Subcutaneous adipose tissue (tissue), 4 donors: ENCODE measurements around the gene UROS. TPM values are rescaled to one million over a fixed set of nuclear protein-coding genes. Genes with fewer than 3 reads are reported as not detected.

ENCODE experiments used
- total RNA-seq, 4 donors: library from RNA; depleted of rRNA; stranded (reverse); fragments of >200 nt; gene quantifications; one replicate each; pipeline ENCODE4 v1.1.0, GENCODE V29; 2016
- TF ChIP-seq, protein P1 (sequence below): fragments of 450-650 bp; IDR thresholded peaks from one replicate; pipeline ENCODE4 v1.5.1; 2016; ENCODE audit warnings: low read depth, mild to moderate bottlenecking, control low read depth, antibody characterized with exemption, moderate library complexity

UROS gene
- total RNA-seq, 4 donors from 2014 or later: 26.2 to 48.8 (median 46.6) TPM

DNA sequence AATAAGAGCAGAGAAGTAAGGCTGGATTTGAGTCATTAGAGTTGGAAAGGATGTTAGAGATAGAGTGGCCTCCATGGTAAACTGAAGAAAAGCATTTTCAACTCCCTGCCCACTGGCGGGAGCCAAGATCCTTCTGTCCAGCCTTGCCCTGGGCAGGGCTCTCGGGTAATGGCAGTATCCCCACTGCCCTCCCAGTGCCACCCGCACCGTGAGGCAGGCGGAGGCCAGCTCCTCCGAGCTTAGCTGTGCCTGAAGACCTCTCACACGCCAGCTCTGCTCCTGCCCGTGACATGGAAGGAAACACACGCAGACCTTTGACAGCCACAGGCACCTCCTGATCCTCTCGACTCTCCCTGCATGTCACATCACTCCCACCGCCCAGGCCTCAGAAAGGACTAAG, 22.6 kb upstream of the UROS start:
- TF ChIP-seq, protein P1, sequence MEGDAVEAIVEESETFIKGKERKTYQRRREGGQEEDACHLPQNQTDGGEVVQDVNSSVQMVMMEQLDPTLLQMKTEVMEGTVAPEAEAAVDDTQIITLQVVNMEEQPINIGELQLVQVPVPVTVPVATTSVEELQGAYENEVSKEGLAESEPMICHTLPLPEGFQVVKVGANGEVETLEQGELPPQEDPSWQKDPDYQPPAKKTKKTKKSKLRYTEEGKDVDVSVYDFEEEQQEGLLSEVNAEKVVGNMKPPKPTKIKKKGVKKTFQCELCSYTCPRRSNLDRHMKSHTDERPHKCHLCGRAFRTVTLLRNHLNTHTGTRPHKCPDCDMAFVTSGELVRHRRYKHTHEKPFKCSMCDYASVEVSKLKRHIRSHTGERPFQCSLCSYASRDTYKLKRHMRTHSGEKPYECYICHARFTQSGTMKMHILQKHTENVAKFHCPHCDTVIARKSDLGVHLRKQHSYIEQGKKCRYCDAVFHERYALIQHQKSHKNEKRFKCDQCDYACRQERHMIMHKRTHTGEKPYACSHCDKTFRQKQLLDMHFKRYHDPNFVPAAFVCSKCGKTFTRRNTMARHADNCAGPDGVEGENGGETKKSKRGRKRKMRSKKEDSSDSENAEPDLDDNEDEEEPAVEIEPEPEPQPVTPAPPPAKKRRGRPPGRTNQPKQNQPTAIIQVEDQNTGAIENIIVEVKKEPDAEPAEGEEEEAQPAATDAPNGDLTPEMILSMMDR: no peak

- TF ChIP-seq, protein P1: no peak
Observed at GRCh38 chr10:125844751-125845221, 21.7 kb upstream of the UROS start.

- TF ChIP-seq, protein P1: no peak
Observed at GRCh38 chr10:125843603-125844329, 20.7 kb upstream of the UROS start.

GRCh38 chr10:125840955-125841354, 17.9 kb upstream of the UROS start:
- TF ChIP-seq, protein P1: no peak

GRCh38 chr10:125840406-125840805, 17.3 kb upstream of the UROS start:
- TF ChIP-seq, protein P1: no peak

DNA sequence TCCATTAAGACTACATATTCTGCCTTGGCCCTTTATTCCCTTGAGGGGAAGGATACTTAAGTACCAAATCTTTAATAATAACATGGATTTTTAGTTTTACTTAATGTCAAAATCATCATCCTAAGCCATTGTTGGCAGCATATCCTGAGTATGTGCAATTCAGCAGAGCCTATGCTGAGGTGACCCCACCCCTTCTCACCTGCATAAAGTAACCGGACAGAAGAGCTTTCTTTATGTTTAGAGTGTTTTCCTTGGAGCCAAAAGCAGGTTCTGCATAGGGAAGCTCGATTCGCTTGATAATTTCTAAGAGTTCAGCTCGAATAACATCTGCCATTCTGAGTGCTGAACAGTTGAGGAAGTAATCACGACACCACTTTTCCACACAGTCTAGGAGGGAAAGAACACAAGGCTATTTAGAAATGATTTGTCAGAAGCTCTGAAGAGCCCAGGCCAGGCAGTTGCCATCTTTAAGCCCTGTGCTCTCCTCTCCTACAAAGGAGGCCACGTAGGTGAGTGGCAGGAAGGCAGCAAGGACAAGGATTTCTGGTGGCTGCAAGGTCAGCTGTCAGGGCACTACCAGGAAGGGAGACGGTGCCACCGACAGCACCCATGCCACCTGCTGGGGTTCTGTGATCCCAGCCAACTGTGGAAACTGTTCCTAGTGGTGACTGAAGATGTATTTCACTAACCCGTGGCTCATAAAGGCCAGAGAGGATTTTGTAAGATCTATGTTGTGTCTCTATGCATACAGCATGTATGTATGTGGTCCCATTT, 15.9 kb upstream of the UROS start:
- TF ChIP-seq, protein P1: no peak

DNA sequence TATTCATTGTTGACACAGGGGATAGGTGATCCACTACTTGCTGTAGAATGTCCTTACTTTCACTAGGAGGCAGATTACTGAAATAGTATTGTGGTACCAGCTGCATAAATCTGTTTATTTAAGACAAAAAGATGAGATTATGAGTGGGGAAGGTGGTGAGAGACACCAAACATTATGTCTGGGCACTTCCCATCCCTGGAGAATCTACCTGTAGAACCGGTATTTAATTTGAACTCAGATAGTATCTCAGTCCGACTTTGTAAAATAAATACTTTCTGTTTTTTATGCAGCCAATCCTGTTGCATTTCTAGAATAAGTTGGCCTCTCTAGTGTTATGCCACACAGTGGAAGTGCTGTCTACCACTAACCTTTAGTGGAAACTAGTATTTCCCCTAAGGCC, 13.7 kb upstream of the UROS start:
- TF ChIP-seq, protein P1: no peak
